Subcutaneous abdominal adipose tissue (tissue), 5 donors: ENCODE results near the gene PPCDC.

Experiments used
- H3K27ac ChIP-seq: one replicate; pipeline ENCODE4 v1.7.0; 2013; ENCODE audit warnings: low read depth, mild to moderate bottlenecking, inconsistent platforms, low read length, moderate library complexity
- H3K27me3 ChIP-seq, 5 donors: one replicate each; pipeline ENCODE4 v1.7.0; 2013; ENCODE audit warnings: low read length in 5 of 5, inconsistent platforms in 1 of 5; ENCODE audit not compliant: control insufficient read depth in 5 of 5, insufficient read depth in 4 of 5
- H3K36me3 ChIP-seq, 5 donors: one replicate each; pipeline ENCODE4 v1.7.0; 2013; ENCODE audit warnings: low read length in 5 of 5; ENCODE audit not compliant: control insufficient read depth in 5 of 5, insufficient read depth in 5 of 5
- H3K4me1 ChIP-seq, 5 donors: one replicate each; pipeline ENCODE4 v1.7.0; 2013; ENCODE audit warnings: low read length in 5 of 5, mild to moderate bottlenecking in 3 of 5, moderate library complexity in 1 of 5; ENCODE audit not compliant: control insufficient read depth in 5 of 5, insufficient read depth in 5 of 5
- H3K4me3 ChIP-seq, 5 donors: one replicate each; pipeline ENCODE4 v1.7.0; 2013; ENCODE audit warnings: low read length in 5 of 5, low read depth in 1 of 5
- H3K9ac ChIP-seq, 5 donors: one replicate each; pipeline ENCODE4 v1.7.0; 2013; ENCODE audit warnings: low read length in 5 of 5, mild to moderate bottlenecking in 4 of 5, moderate library complexity in 3 of 5
- H3K9me3 ChIP-seq, 5 donors: one replicate each; pipeline ENCODE4 v1.7.0; 2013; ENCODE audit warnings: low read length in 5 of 5; ENCODE audit not compliant: control insufficient read depth in 5 of 5
- donor health status: healthy.
- donor health status: healthy.
- donor health status: healthy.
- donor health status: healthy.
- donor health status: healthy.

PPCDC gene

GRCh38 chr15:75061272-75061671, 37.9 kb downstream of the PPCDC start:
- peaks cover 0 to 27% (median 18%) of the 10 kb centered on the region in 5 donors for H3K4me1 ChIP-seq
- no peaks in the 10 kb centered on the region for H3K36me3 ChIP-seq
- no peak overlapping the region for H3K27ac ChIP-seq
- no peak overlapping the region for H3K4me3 ChIP-seq
- no peak overlapping the region for H3K9ac ChIP-seq
- H3K27me3 ChIP-seq = no peaks in the 10 kb centered on the region
- H3K9me3 ChIP-seq = no peaks in the 10 kb centered on the region

- H3K27ac ChIP-seq = no peak overlapping the region
- no peaks in the 10 kb centered on the region for H3K27me3 ChIP-seq
- peaks cover 0 to 32% (median 18%) of the 10 kb centered on the region in 5 donors for H3K4me1 ChIP-seq
Observed at GRCh38 chr15:75062706-75063105, 39.3 kb downstream of the PPCDC start.

GRCh38 chr15:75063338-75063737, 39.9 kb downstream of the PPCDC start:
- Histone ChIP-seq H3K9me3 (no peaks in the 10 kb centered on the region), H3K27ac (no peak overlapping the region), H3K4me1 (peaks cover 0 to 29% (median 13%) of the 10 kb centered on the region in 5 donors)

More at GRCh38 chr15:75062706-75063105, 39.3 kb downstream of the PPCDC start:
- H3K9me3 ChIP-seq = no peaks in the 10 kb centered on the region
- no peak overlapping the region for H3K9ac ChIP-seq
- no peak overlapping the region for H3K4me3 ChIP-seq
- H3K36me3 ChIP-seq = no peaks in the 10 kb centered on the region

DNA sequence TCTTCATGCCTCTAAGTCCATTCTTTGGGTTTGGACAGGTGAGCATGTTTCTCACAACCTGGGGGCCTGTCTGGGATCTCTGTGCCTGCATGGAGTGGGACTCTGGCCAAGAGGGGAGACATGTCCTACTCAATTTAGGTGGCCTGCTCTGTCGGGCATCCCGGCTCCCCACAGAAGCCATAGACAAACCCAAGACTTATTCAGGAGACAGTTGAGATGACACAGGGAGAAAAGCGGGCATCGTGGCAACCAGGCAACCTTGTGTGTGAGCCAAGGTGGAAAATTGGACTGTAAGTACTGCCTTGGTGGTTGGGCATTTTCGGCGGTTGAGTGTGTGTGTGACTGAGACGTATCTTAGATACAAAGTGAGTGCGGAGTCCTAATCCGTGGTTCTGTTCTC, 40.5 kb downstream of the PPCDC start:
- Histone ChIP-seq H3K27me3 (no peaks in the 10 kb centered on the region), H3K36me3 (peaks cover 0 to 2% (median 0%) of the 10 kb centered on the region in 5 donors), H3K4me1 (peaks cover 0 to 29% (median 13%) of the 10 kb centered on the region in 5 donors), H3K9me3 (no peaks in the 10 kb centered on the region), H3K4me3 (no peak overlapping the region), H3K27ac (no peak overlapping the region), H3K9ac (no peak overlapping the region)

More at GRCh38 chr15:75063338-75063737, 39.9 kb downstream of the PPCDC start:
- Histone ChIP-seq H3K9ac (no peak overlapping the region), H3K36me3 (peaks cover 0 to 2% (median 0%) of the 10 kb centered on the region in 5 donors), H3K27me3 (no peaks in the 10 kb centered on the region), H3K4me3 (no peak overlapping the region)

GRCh38 chr15:75064846-75065245, 41.5 kb downstream of the PPCDC start:
- Histone ChIP-seq H3K27me3 (no peaks in the 10 kb centered on the region), H3K4me3 (no peak overlapping the region), H3K36me3 (peaks cover 0 to 2% (median 0%) of the 10 kb centered on the region in 5 donors), H3K4me1 (peaks cover 0 to 36% (median 13%) of the 10 kb centered on the region in 5 donors), H3K9me3 (no peaks in the 10 kb centered on the region), H3K27ac (no peak overlapping the region), H3K9ac (no peak overlapping the region)

- Histone ChIP-seq H3K36me3 (peaks cover 0 to 2% (median 0%) of the 10 kb centered on the region in 5 donors), H3K4me1 (peaks cover 3 to 41% (median 13%) of the 10 kb centered on the region in 5 donors), H3K9ac (no peak overlapping the region), H3K9me3 (no peaks in the 10 kb centered on the region), H3K4me3 (no peak overlapping the region), H3K27me3 (no peaks in the 10 kb centered on the region), H3K27ac (no peak overlapping the region)
Observed at GRCh38 chr15:75065467-75065850, 42.1 kb downstream of the PPCDC start.

GRCh38 chr15:75065851-75066509, 42.6 kb downstream of the PPCDC start:
- Histone ChIP-seq H3K27me3 (no peaks in the 10 kb centered on the region), H3K9ac (no peak overlapping the region), H3K9me3 (no peaks in the 10 kb centered on the region), H3K4me1 (peaks cover 3 to 41% (median 13%) of the 10 kb centered on the region in 5 donors), H3K36me3 (peaks cover 0 to 2% (median 0%) of the 10 kb centered on the region in 5 donors), H3K27ac (no peak overlapping the region), H3K4me3 (no peak overlapping the region)

GRCh38 chr15:75067123-75067830, 43.9 kb downstream of the PPCDC start:
- Histone ChIP-seq H3K27ac (no peak overlapping the region), H3K4me1 (peaks cover 3 to 41% (median 13%) of the 10 kb centered on the region in 5 donors)

DNA sequence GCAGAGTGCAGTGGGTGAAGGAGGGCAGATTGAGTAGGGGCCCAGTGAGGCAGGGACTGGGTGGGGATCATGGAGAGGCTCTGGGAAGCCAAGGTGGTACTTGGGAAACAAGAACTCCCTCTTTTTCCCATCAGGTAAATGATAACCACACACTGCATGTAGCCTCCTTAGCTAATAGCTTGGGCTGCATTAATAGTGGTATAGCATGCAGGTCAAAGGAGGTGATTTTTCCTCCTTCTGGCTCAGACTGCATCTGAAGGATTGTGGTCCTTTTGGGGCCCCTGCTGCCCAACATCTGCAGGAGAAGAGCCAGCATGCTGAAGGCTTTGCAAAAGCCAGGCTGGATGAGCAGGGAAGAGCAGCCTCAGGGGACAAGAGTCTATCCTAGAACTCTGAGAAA, 45.4 kb downstream of the PPCDC start:
- H3K27ac ChIP-seq = no peak overlapping the region
- H3K27me3 ChIP-seq = no peaks in the 10 kb centered on the region
- H3K9me3 ChIP-seq = no peaks in the 10 kb centered on the region
- H3K36me3 ChIP-seq = peaks cover 0 to 2% (median 0%) of the 10 kb centered on the region in 5 donors
- H3K4me3 ChIP-seq = no peak overlapping the region
- no peak overlapping the region for H3K9ac ChIP-seq
- H3K4me1 ChIP-seq = peaks cover 3 to 48% (median 13%) of the 10 kb centered on the region in 5 donors

More at GRCh38 chr15:75067123-75067830, 43.9 kb downstream of the PPCDC start:
- no peak overlapping the region for H3K4me3 ChIP-seq
- no peaks in the 10 kb centered on the region for H3K9me3 ChIP-seq
- peaks cover 0 to 2% (median 0%) of the 10 kb centered on the region in 5 donors for H3K36me3 ChIP-seq
- H3K27me3 ChIP-seq = no peaks in the 10 kb centered on the region
- H3K9ac ChIP-seq = no peak overlapping the region

GRCh38 chr15:75069301-75069925, 46.0 kb downstream of the PPCDC start:
- Histone ChIP-seq H3K4me1 (peaks cover 3 to 45% (median 13%) of the 10 kb centered on the region in 5 donors), H3K9me3 (no peaks in the 10 kb centered on the region), H3K9ac (no peak overlapping the region), H3K27me3 (no peaks in the 10 kb centered on the region), H3K36me3 (peaks cover 0 to 2% (median 0%) of the 10 kb centered on the region in 5 donors), H3K4me3 (no peak overlapping the region), H3K27ac (no peak overlapping the region)
